Activated CD4-positive, alpha-beta T cell treated with anti-CD3 and anti-CD28 coated beads for 1 hour (primary cell): ENCODE data around the gene LRRTM3.

Experiments
- DNase-seq: peaks from one replicate; pipeline ENCODE4 v3.0.0-alpha.2; 2020

The LRRTM3 gene

DNA sequence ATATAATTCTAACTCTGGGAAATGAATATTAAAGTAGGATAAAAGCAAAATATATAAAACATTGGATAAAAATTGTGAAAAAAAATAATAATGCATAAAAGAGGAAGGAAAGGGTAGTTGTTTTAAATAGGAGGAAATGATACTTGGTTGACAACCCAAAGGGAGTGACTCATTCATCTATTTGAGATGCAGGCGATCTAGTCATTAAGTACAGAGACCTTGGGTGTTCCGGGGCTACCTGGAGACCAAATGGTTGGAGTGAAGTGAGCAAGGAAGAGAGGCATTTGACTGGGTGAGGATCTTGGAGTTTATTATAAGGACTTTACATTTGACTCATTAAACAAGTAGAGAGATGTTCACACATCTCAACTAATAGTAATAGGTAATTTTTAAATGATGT is 111.0 kb downstream of the LRRTM3 start:
- DNase-seq, result no peak

DNA sequence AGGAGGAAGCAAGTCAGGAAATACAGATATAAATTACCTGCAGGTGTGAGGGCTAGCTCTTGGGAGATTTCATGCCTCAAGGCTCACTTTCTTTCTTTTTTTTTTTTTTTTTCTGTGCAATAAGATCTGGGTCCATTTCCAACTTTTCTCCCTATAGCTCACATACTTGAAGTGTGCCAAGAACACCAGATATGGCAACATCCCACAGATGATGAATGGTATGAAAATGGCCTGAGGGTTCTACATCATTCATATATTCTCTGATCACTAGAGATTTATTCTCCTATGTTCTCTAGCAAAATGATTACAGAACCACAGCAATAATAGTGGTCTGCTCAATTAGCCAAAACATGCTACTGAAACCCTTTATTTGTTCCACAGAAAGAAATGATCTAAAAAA is 117.2 kb downstream of the LRRTM3 start:
- no peak for DNase-seq

DNA sequence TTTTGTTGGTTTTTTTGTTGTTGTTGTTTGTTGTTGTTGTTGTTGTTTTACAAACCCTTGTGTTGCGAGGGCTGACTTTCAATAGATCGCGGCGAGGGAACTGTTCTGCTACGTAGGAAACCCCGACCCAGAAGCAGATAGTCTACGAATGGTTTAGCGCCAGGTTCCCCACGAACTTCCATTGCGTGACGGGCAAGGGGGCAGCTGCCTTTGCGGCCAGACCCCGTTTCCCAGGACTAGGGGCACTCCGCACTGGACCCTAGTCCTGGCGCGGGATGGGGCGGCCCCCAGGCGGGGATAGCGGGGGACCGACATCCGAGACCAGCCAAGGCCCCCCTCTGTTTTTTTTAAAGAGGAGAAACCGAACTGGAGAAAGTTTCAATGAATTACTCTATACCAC is 119.6 kb downstream of the LRRTM3 start:
- no peak for DNase-seq

DNA sequence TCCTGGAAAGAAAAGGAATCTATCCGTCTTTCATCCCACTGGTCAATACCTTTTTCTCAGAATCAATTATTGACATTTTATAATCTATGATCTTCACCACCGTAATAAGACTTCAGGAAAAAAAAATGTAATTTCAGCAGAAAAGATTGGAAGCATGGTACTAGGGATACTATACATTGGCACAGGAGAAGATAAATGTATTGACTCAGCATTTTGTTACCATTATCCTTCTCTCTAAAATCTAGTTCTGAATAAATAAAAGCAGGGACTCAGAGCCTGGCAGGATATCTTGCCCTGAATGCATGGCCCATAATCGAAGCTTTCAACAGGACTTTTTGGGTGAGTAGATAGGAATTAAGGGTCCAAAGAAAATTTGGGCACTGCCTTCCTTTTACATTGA is 120.7 kb downstream of the LRRTM3 start:
- DNase-seq, result no peak

GRCh38 chr10:67049988-67050387 is 124.2 kb downstream of the LRRTM3 start:
- no peak for DNase-seq

- no peak for DNase-seq
These were observed 124.6 kb downstream of the LRRTM3 start for GRCh38 chr10:67050415-67050814.

DNA sequence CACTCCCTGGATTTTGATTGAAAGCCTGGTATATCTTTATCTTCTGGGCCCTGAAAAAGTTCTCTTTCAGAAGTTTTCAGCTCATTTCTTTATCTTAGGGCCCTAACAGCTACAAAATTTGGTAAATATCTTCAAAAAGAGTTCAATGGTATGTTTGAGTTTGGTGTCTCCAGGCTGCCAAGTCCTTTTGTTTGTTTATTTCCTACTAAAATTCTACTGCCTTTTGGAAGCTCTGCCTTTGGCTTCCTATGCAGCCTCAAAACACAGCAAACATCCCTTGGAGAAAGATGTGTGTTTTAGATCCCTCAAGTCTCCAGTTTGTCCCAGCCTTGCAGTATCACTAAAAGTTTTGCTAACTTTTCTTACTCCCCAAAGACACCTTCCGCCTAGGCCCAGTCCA is 146.8 kb downstream of the LRRTM3 start:
- DNase-seq, result no peak

DNA sequence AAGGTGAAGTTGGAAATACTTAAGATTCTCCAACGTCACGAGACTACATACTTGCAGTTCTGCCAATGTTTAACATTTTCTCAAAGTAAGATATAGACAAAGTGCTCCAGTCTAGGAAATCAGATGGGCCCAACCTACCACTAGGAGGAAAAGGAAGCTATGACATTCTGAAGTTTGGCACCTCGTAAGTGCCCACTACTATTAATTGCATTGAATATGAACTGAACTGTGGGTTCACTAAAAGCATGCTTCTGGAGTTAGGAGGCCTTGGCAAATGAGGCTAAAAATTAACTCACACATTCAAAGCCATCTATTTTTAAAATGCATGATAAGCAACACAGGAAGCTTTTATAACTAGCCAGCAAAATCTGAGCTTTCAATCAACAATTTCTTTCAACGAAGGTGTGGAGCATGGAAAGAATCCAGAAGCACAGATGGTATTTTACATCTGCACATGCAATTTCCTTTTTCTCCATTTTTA is 149.7 kb downstream of the LRRTM3 start:
- no peak for DNase-seq

- DNase-seq, result no peak
These were observed 150.3 kb downstream of the LRRTM3 start for GRCh38 chr10:67076144-67076543.

GRCh38 chr10:67077376-67077775 is 151.5 kb downstream of the LRRTM3 start:
- no peak for DNase-seq

- no peak for DNase-seq
These were observed 153.3 kb downstream of the LRRTM3 start for GRCh38 chr10:67079126-67079525.

GRCh38 chr10:67086327-67087134 is 160.7 kb downstream of the LRRTM3 start:
- no peak for DNase-seq

GRCh38 chr10:67087135-67087425 is 161.2 kb downstream of the LRRTM3 start:
- no peak for DNase-seq

- DNase-seq, result no peak
These were observed 162.2 kb downstream of the LRRTM3 start for GRCh38 chr10:67088036-67088435.

DNA sequence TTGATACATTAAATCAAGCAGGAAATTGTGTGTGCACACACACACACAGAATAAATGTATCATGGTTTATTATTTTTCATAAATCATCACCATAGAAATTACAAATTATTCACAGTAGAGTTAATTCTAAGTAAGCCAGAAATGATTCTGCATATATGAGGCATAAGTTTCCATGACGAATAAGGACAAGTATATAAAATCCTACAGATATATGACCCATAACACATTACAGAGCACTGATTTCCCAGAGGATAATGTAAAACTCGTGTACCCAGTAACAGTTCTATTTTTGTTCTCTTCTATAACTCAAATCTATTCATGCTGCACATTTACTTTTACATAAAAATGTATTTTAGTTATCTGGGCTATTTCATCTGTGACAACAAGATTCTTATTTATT is 169.7 kb downstream of the LRRTM3 start:
- DNase-seq, result no peak

- DNase-seq, result no peak
These were observed 172.6 kb downstream of the LRRTM3 start for GRCh38 chr10:67098461-67098860.

DNA sequence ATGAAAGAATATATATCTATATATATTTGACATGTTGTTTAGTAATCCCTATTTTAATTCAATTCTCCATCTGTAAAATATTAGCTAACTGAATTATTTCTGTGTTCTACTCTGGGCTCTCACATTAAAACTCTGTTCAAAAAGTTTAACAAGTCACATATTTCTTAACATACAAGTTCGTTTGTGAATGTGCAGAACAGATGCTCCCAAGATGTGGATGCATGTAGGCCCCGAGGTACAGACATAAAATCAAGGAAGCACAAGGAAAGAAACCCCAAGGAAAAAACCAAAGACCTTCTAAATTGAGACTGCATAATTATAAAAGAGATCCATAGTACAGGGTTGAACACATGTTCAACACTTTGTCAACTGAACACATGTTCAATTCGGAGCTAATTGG is 175.1 kb downstream of the LRRTM3 start:
- DNase-seq, result no peak

DNA sequence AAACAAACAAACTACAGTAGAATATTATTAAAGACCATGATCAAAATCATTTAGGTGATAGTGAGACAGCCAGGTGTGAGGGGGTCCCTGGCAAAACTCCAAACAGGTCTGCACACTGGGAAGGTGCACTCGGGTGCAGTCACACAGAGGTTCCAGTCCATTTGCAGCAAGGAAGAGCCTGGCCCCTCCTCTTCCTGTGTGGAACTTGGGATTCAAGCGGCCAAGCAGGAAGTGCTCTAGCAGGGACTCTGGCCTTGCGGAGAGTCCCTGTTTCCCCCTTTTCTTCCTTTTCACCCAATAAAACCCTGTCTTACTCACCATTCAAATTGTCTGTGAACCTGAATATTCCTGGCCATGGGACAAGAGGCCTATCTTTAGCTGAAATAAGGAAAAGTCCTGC is 181.8 kb downstream of the LRRTM3 start:
- DNase-seq, result no peak

GRCh38 chr10:67110286-67110685 is 184.4 kb downstream of the LRRTM3 start:
- no peak for DNase-seq

DNA sequence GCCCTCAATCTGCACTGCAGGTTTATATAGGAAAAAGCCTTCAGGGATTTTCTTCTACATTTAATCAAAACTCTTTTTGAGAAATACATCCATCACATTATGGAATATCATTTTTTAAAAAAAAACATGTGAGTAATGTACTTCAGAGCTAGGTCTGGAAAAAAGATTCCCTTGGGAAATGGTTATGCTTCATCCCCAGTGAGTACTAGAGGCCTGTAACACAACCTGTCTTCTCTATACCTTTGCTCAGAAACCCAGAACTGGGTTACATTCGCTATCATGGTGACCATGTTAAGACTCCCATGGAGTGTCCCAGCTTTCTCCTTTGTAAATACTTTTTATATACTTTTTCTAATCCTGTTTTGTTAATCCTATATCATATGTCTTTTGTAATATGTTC is 186.9 kb downstream of the LRRTM3 start:
- no peak for DNase-seq

GRCh38 chr10:67114945-67115344 is 189.1 kb downstream of the LRRTM3 start:
- no peak for DNase-seq

- no peak for DNase-seq
These were observed 190.1 kb downstream of the LRRTM3 start for GRCh38 chr10:67115972-67116371.

DNA sequence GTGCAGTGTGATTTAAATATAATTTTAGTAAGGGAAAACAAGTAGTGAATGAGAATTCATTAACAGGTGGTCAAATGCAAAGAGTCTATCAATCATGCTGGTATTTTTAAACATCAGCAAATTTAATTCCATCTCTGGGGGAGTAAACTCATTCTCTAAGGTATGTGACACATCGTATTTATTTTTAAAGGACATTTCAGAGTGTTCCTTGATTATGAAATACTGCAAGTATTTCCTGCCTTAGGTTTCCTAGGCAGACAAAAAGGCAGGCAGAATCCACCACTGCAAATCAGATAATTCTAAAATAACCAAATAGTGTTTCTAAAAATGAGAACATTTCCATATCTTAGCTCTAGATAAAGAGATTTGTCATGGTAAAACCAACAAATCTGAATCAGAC is 193.8 kb downstream of the LRRTM3 start:
- DNase-seq, result no peak

- DNase-seq, result no peak
These were observed 201.6 kb downstream of the LRRTM3 start for GRCh38 chr10:67127441-67127840.

DNA sequence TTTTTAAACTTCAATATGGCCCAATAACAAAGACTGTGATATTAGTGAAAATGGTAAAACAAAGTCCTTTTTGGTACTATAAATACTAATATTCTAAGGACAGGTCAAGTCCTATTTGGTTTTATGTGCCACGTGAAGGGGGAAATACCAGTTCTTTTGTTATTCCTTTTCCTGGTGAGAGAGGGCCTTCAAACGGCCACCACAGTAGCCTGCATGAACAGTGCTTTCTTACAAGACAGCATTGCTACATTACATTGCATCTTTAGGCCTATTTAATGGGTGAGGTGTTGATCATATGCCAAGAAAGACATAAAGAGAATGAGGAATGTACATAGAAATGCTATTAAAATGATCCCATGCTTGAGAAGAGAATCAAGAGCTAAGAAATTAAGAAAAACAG is 214.8 kb downstream of the LRRTM3 start:
- DNase-seq, result no peak
